ENCODE results near the gene MAGI2.

MAGI2 gene

DNA sequence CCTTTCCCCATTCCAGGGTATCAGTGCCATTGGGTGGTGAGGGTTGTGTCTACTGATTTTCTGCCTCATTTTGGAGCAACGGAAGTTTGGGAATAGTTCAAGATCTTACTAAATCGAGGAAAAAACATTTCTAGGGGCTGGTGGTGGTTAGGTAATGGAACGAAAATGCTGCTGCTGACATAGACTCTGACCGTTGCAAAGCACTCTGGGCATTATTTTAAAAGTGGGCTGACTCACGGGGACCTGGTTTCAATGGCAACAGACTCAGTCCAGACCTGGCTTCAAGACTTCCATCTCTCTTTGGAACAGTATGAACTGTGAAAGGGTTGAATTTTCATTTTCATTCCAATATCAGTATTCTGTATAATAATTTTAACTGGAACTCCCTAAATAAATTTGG, 1370.9 kb downstream of the MAGI2 start:
- Histone ChIP-seq H3K27ac (ENCODE audit: low read length) (no peak overlapping the region), H3K27me3 (ENCODE audit: control insufficient read depth, insufficient read depth, low read length) (peaks cover 40% of the 10 kb centered on the region), H3K9ac (ENCODE audit: low read length) (no peak overlapping the region), H3K4me3 (ENCODE audit: low read length) (no peak overlapping the region), H3K4me1 (ENCODE audit: control insufficient read depth, low read depth, low read length) (peaks cover 7% of the 10 kb centered on the region), H3K36me3 (ENCODE audit: control insufficient read depth, low read depth, low read length) (no peaks in the 10 kb centered on the region), H3K9me3 (ENCODE audit: control insufficient read depth, low read depth, low read length) (no peaks in the 10 kb centered on the region)

GRCh38 chr7:78081888-78082287, 1371.6 kb downstream of the MAGI2 start:
- H3K9ac ChIP-seq (ENCODE audit: low read length), result no peak overlapping the region
- H3K36me3 ChIP-seq (ENCODE audit: control insufficient read depth, low read depth, low read length), result no peaks in the 10 kb centered on the region
- peaks cover 40% of the 10 kb centered on the region for H3K27me3 ChIP-seq (ENCODE audit: control insufficient read depth, insufficient read depth, low read length)
- no peak overlapping the region for H3K27ac ChIP-seq (ENCODE audit: low read length)
- H3K9me3 ChIP-seq (ENCODE audit: control insufficient read depth, low read depth, low read length), result no peaks in the 10 kb centered on the region
- H3K4me3 ChIP-seq (ENCODE audit: low read length), result no peak overlapping the region
- peaks cover 7% of the 10 kb centered on the region for H3K4me1 ChIP-seq (ENCODE audit: control insufficient read depth, low read depth, low read length)

DNA sequence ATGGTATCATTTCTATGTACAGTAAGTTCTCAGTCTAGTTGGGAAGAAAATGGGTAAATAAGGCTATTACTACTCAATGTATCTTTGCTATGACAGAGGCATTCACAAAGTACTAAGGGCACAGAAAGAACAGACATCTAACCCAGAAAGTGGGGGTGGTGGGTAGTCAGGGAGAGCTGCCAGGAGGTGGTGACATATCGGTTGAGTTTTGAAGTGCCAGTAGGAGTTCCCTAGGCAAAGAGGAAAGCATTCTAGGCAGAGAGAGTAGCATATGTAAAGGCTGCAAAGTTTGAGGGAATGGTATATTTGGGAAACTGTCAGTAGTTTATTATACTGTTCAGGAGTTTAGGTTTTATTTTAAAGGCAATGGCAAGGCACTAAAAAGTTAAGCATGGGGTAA, 1372.1 kb downstream of the MAGI2 start:
- H3K4me3 ChIP-seq (ENCODE audit: low read length), result no peak overlapping the region
- H3K27ac ChIP-seq (ENCODE audit: low read length), result no peak overlapping the region

GRCh38 chr7:78080811-78081210, 1372.7 kb downstream of the MAGI2 start:
- H3K4me1 ChIP-seq (ENCODE audit: control insufficient read depth, low read depth, low read length), result peaks cover 7% of the 10 kb centered on the region
- H3K36me3 ChIP-seq (ENCODE audit: control insufficient read depth, low read depth, low read length), result no peaks in the 10 kb centered on the region
- H3K9ac ChIP-seq (ENCODE audit: low read length), result no peak overlapping the region
- H3K4me3 ChIP-seq (ENCODE audit: low read length), result no peak overlapping the region
- peaks cover 40% of the 10 kb centered on the region for H3K27me3 ChIP-seq (ENCODE audit: control insufficient read depth, insufficient read depth, low read length)
- no peaks in the 10 kb centered on the region for H3K9me3 ChIP-seq (ENCODE audit: control insufficient read depth, low read depth, low read length)
- H3K27ac ChIP-seq (ENCODE audit: low read length), result no peak overlapping the region

More for the DNA sequence above, 1372.1 kb downstream of the MAGI2 start:
- Histone ChIP-seq H3K9me3 (ENCODE audit: control insufficient read depth, low read depth, low read length) (no peaks in the 10 kb centered on the region), H3K36me3 (ENCODE audit: control insufficient read depth, low read depth, low read length) (no peaks in the 10 kb centered on the region), H3K27me3 (ENCODE audit: control insufficient read depth, insufficient read depth, low read length) (peaks cover 40% of the 10 kb centered on the region), H3K4me1 (ENCODE audit: control insufficient read depth, low read depth, low read length) (peaks cover 7% of the 10 kb centered on the region), H3K9ac (ENCODE audit: low read length) (no peak overlapping the region)

- no peak overlapping the region for H3K27ac ChIP-seq (ENCODE audit: low read length)
- no peaks in the 10 kb centered on the region for H3K9me3 ChIP-seq (ENCODE audit: control insufficient read depth, low read depth, low read length)
- H3K36me3 ChIP-seq (ENCODE audit: control insufficient read depth, low read depth, low read length), result no peaks in the 10 kb centered on the region
- no peak overlapping the region for H3K4me3 ChIP-seq (ENCODE audit: low read length)
- H3K9ac ChIP-seq (ENCODE audit: low read length), result no peak overlapping the region
- H3K4me1 ChIP-seq (ENCODE audit: control insufficient read depth, low read depth, low read length), result peaks cover 7% of the 10 kb centered on the region
- peaks cover 40% of the 10 kb centered on the region for H3K27me3 ChIP-seq (ENCODE audit: control insufficient read depth, insufficient read depth, low read length)
Measured at GRCh38 chr7:78080241-78080640, 1373.2 kb downstream of the MAGI2 start.

DNA sequence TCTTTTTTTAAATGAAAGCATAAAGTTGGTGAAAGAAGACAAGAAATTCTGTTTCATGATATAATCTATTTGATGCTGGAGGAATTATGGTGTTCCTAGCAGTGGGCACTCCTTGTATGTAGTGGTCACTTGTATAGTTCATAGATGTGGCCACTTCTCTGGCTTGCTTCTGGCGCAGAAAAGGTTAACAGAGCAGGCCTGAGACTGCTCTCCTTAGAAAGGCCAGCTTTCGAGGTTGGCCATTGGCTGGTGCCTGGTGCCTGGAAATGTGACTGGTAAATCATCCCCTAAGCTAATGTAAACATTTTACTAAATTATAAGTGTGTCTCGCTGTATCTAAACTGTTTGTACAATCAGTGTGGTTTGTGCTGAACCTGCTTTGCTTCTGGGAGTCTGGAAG, 1378.8 kb downstream of the MAGI2 start:
- H3K9me3 ChIP-seq (ENCODE audit: control insufficient read depth, low read depth, low read length), result no peaks in the 10 kb centered on the region
- no peak overlapping the region for H3K9ac ChIP-seq (ENCODE audit: low read length)
- H3K27me3 ChIP-seq (ENCODE audit: control insufficient read depth, insufficient read depth, low read length), result peaks cover 15% of the 10 kb centered on the region
- no peak overlapping the region for H3K27ac ChIP-seq (ENCODE audit: low read length)
- H3K4me1 ChIP-seq (ENCODE audit: control insufficient read depth, low read depth, low read length), result peaks cover 18% of the 10 kb centered on the region
- H3K4me3 ChIP-seq (ENCODE audit: low read length), result no peak overlapping the region
- H3K36me3 ChIP-seq (ENCODE audit: control insufficient read depth, low read depth, low read length), result no peaks in the 10 kb centered on the region

DNA sequence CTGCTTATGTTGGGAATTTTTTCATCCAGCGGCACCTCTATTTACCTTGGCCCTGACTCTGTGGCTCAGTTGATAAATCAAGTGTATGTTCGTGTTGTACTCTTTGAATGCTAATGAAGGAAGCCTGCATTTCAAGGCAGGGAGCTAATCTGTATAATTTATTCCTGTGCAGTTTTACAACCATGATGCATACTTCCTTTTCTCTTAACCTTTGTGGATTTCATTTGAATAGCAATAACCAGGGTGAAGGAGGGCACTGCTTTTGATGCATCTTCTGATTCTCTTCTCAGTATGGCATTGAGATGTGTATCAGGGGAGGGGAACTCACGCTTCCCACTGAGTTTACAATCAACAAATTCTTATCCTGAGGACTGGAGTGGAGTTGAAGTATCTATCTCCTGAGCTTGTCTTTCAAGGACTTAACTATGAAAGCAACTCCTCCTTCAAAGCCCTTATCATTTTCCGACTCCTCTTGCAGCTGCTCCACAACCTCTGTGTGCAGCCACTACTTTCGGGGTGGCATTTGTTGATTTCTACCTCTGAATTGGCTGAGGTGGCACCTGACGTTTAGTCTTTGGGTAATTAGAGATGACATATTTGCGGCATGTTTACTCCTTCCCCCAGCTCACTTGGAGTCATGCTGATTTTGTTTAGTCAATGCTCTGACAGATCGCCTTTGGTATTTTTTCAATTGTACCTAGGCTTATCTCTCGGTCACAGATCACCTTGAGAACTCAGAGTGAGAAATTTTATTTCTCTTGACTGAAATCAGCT, 1379.7 kb downstream of the MAGI2 start:
- H3K27me3 ChIP-seq (ENCODE audit: control insufficient read depth, insufficient read depth, low read length), result peaks cover 6% of the 10 kb centered on the region
- no peaks in the 10 kb centered on the region for H3K9me3 ChIP-seq (ENCODE audit: control insufficient read depth, low read depth, low read length)
- peak overlapping the region; percentile 8 for H3K4me3 ChIP-seq (ENCODE audit: low read length)
- no peak overlapping the region for H3K9ac ChIP-seq (ENCODE audit: low read length)
- H3K4me1 ChIP-seq (ENCODE audit: control insufficient read depth, low read depth, low read length), result peaks cover 17% of the 10 kb centered on the region
- H3K27ac ChIP-seq (ENCODE audit: low read length), result no peak overlapping the region
- H3K36me3 ChIP-seq (ENCODE audit: control insufficient read depth, low read depth, low read length), result no peaks in the 10 kb centered on the region

- H3K4me1 ChIP-seq (ENCODE audit: control insufficient read depth, low read depth, low read length), result peaks cover 17% of the 10 kb centered on the region
- no peaks in the 10 kb centered on the region for H3K9me3 ChIP-seq (ENCODE audit: control insufficient read depth, low read depth, low read length)
- H3K27ac ChIP-seq (ENCODE audit: low read length), result no peak overlapping the region
- no peak overlapping the region for H3K9ac ChIP-seq (ENCODE audit: low read length)
- H3K4me3 ChIP-seq (ENCODE audit: low read length), result no peak overlapping the region
- H3K36me3 ChIP-seq (ENCODE audit: control insufficient read depth, low read depth, low read length), result no peaks in the 10 kb centered on the region
- no peaks in the 10 kb centered on the region for H3K27me3 ChIP-seq (ENCODE audit: control insufficient read depth, insufficient read depth, low read length)
Measured at GRCh38 chr7:78072201-78072590, 1381.3 kb downstream of the MAGI2 start.

- Histone ChIP-seq H3K27ac (ENCODE audit: low read length) (no peak overlapping the region), H3K4me1 (ENCODE audit: control insufficient read depth, low read depth, low read length) (peaks cover 17% of the 10 kb centered on the region), H3K36me3 (ENCODE audit: control insufficient read depth, low read depth, low read length) (no peaks in the 10 kb centered on the region), H3K27me3 (ENCODE audit: control insufficient read depth, insufficient read depth, low read length) (no peaks in the 10 kb centered on the region), H3K9me3 (ENCODE audit: control insufficient read depth, low read depth, low read length) (no peaks in the 10 kb centered on the region), H3K9ac (ENCODE audit: low read length) (no peak overlapping the region), H3K4me3 (ENCODE audit: low read length) (no peak overlapping the region)
Measured at GRCh38 chr7:78071491-78072200, 1381.8 kb downstream of the MAGI2 start.

DNA sequence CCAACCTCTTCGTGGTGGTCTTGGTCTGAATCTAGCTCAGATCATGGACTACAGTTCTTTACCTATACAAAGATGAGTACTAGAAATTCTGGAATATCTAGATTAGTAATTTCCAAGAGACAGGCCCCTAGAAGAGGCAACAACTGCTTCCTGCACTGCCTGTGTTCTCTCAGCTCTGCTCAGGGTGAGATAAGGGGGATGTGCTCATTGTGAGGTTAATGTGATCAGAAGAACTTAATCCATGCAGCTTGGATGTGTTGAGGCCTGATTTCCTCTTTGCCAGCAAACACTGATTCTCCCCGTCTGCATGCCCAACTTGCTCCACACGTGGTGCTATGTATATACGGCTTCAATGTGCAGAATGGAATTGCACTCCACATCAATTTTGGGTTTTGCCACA, 1386.9 kb downstream of the MAGI2 start:
- H3K4me3 ChIP-seq (ENCODE audit: low read length), result no peak overlapping the region
- H3K27ac ChIP-seq (ENCODE audit: low read length), result no peak overlapping the region
- H3K36me3 ChIP-seq (ENCODE audit: control insufficient read depth, low read depth, low read length), result no peaks in the 10 kb centered on the region
- H3K9me3 ChIP-seq (ENCODE audit: control insufficient read depth, low read depth, low read length), result no peaks in the 10 kb centered on the region
- H3K4me1 ChIP-seq (ENCODE audit: control insufficient read depth, low read depth, low read length), result no peaks in the 10 kb centered on the region
- H3K9ac ChIP-seq (ENCODE audit: low read length), result no peak overlapping the region
- H3K27me3 ChIP-seq (ENCODE audit: control insufficient read depth, insufficient read depth, low read length), result no peaks in the 10 kb centered on the region

DNA sequence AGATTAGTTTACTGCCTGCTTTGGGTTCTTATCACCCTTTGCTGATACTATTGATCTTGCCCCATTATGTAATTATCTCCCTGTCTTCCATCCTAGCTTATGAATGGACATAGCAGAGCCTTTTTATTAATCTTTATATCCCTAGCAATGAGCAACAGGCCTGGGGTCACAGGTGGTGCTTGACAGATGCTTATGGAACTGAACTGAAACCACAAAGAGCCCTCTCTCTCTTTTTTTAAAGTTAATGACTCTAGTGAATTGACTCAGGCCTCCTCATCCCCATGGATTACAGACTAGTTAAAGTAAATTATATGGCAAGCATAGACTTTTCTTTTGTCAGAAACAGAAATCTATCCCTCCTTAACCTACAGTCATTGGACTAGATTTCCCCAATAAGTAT, 1389.7 kb downstream of the MAGI2 start:
- Histone ChIP-seq H3K9ac (ENCODE audit: low read length) (no peak overlapping the region), H3K36me3 (ENCODE audit: control insufficient read depth, low read depth, low read length) (no peaks in the 10 kb centered on the region), H3K27ac (ENCODE audit: low read length) (no peak overlapping the region), H3K9me3 (ENCODE audit: control insufficient read depth, low read depth, low read length) (no peaks in the 10 kb centered on the region), H3K4me3 (ENCODE audit: low read length) (no peak overlapping the region), H3K4me1 (ENCODE audit: control insufficient read depth, low read depth, low read length) (no peaks in the 10 kb centered on the region), H3K27me3 (ENCODE audit: control insufficient read depth, insufficient read depth, low read length) (no peaks in the 10 kb centered on the region)

DNA sequence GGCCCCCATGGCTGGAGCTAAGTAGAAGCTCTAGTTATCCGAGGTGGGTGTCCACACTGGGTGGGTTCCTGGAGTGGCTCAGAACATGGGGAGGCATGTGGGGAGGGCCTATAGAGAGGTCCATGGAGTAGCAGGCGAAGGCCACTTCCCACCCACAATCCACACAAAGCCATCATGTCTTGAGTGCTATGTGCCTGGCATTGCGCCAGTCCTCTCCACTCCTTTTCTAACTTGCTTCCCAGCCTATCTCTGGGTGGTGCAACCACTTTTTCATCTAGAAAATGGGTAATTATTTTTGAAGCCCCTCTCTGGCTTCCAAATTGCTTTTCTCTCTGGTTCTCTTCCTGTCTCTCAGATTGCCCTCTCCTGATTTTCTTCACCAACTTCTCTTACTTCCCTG, 1391.3 kb downstream of the MAGI2 start:
- no peaks in the 10 kb centered on the region for H3K4me1 ChIP-seq (ENCODE audit: control insufficient read depth, low read depth, low read length)
- H3K27ac ChIP-seq (ENCODE audit: low read length), result no peak overlapping the region
- no peak overlapping the region for H3K9ac ChIP-seq (ENCODE audit: low read length)
- H3K27me3 ChIP-seq (ENCODE audit: control insufficient read depth, insufficient read depth, low read length), result no peaks in the 10 kb centered on the region
- H3K36me3 ChIP-seq (ENCODE audit: control insufficient read depth, low read depth, low read length), result no peaks in the 10 kb centered on the region
- no peaks in the 10 kb centered on the region for H3K9me3 ChIP-seq (ENCODE audit: control insufficient read depth, low read depth, low read length)
- no peak overlapping the region for H3K4me3 ChIP-seq (ENCODE audit: low read length)

All from iPS-18a (cell line).